GM13976 (cell line): Measurements from ENCODE around the gene FOXO3.

Experiments used
- DNase-seq: peaks from one replicate; pipeline ENCODE4 v3.0.0; 2012; ENCODE audit warnings: low spot score
- in situ Hi-C: fragments of 300-500 bp; cut with MboI; formaldehyde crosslinking; loops from one replicate; pipeline ENCODE4 v1.12.0; 2022; ENCODE audit warnings: low sequenced_read_pairs, mixed read lengths, inconsistent platforms; ENCODE audit not compliant: unreplicated experiment
- TF ChIP-seq, protein P1 (sequence below): IDR thresholded peaks from 2 replicates; pipeline ENCODE4 v1.5.1; 2012; ENCODE audit warnings: borderline replicate concordance, mild to moderate bottlenecking; ENCODE audit not compliant: insufficient read depth; ENCODE audit errors: extremely low read depth, missing control alignments, control extremely low read depth

The FOXO3 gene

DNA sequence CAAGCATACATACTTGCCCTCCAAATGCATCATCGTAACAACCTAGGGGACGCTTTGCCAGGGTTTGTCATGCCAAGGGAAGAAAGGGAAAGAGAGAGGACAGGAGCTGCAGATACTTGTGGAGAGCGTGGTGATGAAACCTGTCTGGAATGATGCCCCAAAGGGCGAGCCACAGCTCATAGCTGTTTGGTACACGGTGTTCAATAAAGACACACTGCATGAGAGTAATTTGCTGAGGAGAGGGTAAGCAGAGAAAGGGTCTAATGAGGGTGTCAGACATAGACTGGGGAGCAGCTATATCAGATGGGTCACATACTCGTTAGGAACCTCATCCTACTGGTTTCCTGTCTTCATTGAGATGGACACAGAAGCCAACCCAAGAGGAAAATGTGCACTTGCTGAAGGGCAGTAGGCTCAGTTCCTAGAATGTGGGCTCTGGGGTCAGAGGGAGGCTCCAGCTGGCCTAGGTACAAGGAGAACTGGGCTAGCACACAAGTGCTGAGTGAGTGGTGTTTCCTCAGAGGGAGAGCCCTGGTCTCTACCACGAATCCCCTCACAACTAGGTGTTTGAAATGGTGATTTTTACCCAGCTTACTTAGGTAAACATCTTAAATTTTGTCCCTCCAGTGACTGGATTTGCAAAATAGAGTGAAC, 5.2 kb upstream of the FOXO3 start:
- no peak for DNase-seq
- in situ Hi-C loops: no loop called here
- TF ChIP-seq, protein P1, sequence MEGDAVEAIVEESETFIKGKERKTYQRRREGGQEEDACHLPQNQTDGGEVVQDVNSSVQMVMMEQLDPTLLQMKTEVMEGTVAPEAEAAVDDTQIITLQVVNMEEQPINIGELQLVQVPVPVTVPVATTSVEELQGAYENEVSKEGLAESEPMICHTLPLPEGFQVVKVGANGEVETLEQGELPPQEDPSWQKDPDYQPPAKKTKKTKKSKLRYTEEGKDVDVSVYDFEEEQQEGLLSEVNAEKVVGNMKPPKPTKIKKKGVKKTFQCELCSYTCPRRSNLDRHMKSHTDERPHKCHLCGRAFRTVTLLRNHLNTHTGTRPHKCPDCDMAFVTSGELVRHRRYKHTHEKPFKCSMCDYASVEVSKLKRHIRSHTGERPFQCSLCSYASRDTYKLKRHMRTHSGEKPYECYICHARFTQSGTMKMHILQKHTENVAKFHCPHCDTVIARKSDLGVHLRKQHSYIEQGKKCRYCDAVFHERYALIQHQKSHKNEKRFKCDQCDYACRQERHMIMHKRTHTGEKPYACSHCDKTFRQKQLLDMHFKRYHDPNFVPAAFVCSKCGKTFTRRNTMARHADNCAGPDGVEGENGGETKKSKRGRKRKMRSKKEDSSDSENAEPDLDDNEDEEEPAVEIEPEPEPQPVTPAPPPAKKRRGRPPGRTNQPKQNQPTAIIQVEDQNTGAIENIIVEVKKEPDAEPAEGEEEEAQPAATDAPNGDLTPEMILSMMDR: no peak

DNA sequence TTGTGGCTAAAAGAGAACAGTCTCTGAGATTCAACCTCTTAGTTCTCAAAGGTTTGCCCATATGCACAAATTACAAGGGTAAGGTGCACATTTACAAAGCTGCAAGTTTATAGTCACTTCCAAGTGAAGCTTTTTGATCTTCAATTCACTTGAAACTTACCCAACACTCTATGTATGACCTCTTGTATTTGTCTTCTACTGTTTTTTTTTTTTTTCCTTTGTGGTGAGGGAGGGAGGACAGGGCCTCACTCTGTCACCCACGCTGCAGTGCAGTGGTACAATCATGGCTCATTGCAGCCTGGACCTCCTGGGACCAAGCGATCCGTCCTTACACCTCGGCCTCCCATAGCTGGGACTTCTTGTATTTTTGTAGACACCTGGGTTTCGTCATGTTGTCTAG, 4.5 kb upstream of the FOXO3 start:
- in situ Hi-C loops: no loop called here
- TF ChIP-seq, protein P1: no peak
- no peak for DNase-seq

DNA sequence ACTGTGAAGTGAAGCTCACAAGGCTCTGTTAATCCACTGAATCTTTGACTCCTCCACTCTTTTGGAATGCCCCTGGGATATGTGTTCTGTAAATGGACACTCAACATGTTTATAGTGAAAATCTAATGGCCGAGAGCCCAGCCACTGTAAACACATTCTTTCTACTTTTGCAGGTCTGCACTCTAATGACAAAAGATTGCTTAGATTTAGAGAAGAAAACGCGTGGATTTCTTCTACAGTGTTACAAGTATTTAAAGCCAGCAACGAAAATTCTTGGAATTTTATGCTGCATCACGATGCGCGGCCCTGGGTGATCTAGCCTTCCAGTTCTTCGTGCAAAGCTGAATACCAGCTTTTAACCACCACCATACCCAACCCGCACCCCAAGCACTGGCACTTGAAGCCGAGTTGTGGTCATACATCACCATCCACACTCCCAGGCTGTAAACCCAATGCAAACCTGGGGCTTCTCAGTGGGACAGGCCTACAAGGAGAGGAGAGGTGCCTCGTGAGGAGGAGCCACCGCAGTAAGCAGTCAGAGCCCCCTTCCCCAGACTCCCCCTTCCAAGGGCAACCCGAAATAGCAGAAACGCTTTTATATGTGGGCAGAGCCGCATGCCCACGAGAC, 3.7 kb upstream of the FOXO3 start:
- DNase-seq: no peak
- TF ChIP-seq, protein P1: no peak
- in situ Hi-C loops: no loop called here

DNA sequence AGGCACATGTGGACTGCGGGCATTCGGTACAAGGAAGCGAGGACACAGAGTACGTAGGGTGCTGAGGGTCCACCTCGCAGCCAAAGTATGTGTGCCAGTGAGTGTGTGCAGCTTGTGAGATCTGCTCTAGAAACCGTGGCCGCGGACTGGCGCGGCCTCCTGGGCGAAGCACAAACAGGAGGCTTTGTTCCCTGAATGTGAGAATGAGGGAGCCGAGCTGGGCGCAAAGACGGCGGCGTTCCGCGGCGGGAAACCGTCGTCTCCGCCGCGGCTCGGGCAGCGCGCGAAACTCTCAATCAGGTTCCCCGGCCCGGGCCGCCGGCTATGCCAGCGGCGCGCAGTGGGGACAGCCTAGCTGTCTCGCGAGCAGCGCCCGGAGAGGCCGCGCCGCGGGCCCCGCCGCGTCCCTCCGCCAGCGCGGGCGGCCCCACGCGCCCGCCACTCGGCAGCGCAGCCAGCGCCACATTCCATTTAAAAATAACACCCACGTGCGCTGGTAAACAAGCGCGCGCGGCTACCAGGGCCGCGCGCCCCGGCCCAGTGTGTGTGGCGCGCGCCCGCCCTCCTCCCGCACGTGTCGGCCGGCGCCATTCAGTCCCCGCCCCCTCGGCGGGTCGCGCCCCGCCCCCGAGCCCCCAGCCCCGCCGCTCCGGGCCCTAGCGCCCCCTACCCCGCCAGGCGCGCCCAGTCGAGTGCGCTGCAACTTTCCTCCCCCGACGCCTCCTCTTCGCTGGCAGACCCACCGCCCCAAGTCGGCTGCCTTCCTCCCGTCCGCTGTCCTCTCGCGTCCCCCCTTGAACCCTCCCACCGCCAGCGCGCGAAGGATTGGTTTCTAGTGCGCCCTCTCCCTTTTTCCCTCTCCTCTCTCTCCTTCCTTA, 3.0 kb upstream of the FOXO3 start:
- in situ Hi-C loops: no loop called here
- TF ChIP-seq, protein P1: no peak
- peak; percentile 67 for DNase-seq

DNA sequence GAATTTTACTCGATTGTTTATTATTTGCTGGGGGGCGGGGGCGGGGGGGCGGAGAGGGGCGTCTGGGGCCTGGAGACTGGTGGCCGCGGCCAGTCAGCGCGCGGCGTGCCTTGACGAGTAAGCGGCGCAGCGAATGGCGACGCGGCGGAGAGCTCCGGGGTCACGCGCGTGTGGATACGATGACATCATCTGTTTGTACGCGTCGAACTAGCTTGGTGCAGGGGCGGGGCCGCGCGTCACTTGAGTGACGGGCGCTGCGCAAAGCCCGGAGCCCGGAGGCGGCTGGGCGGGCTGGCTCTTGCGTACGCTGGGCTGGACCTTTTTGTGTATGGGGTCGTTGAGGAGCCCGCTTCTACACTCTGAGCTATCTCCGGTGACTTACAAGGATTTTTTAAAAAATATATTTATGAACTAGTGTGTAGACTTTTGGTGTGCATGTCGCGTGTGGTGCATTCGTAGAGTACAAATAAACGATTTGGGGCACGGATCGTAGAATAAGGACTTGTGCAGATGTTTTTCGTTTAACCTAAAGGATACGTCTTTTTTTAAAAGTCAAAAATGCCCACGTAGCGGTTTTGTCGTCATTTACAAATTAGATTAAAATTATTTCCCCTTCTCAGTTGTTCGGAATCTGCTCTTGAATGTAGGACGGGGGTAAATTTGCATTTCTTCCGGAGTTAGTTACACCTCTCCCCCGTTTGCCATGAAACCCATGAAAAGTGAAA, 2.2 kb upstream of the FOXO3 start:
- in situ Hi-C loops: no loop called here
- DNase-seq: peak; percentile 90
- TF ChIP-seq, protein P1: no peak
